GM10248 (cell line): ENCODE measurements around the gene OR51B4.
"Not testable (repeated sequence)": the region's sequence is repeated elsewhere in the genome, so short reads cannot be mapped to it uniquely, and the experiment has no call there.

Experiments
- CTCF ChIA-PET: fragments of 300-600 bp; sonication (Branson Sonifier 250); formaldehyde crosslinking; extraction: SDS; loops from one replicate; lab custom pipeline; 2021; ENCODE audit warnings: antibody characterized with exemption; lab: Yijun Ruan, JAX
- POLR2A ChIA-PET: fragments of 350-650 bp; sonication (Branson Sonifier 250); formaldehyde crosslinking; extraction: SDS; loops from one replicate; lab custom pipeline; 2020; ENCODE audit warnings: antibody characterized with exemption; lab: Yijun Ruan, JAX
- DNase-seq: peaks from one replicate; pipeline ENCODE4 v3.0.0; 2012; ENCODE audit errors: extremely low spot score
- CTCF ChIP-seq: IDR thresholded peaks from 2 replicates; pipeline ENCODE4 v1.5.1; 2012; ENCODE audit warnings: mild to moderate bottlenecking, low read depth; ENCODE audit errors: extremely low read depth, missing control alignments, control extremely low read depth

Gene OR51B4

GRCh38 chr11:5339771-5340322 is 38.1 kb upstream of the OR51B4 start:
- ChIA-PET POLR2A (no interaction called here), CTCF (no interaction called here)
- no peak for TF ChIP-seq CTCF
- no peak for DNase-seq

GRCh38 chr11:5337253-5337652 is 35.5 kb upstream of the OR51B4 start:
- POLR2A ChIA-PET, DNase-seq, CTCF ChIA-PET: not testable (repeated sequence)

GRCh38 chr11:5336331-5336730 is 34.6 kb upstream of the OR51B4 start:
- ChIA-PET CTCF (no interaction called here), POLR2A (no interaction called here)
- no peak for DNase-seq
- no peak for TF ChIP-seq CTCF

GRCh38 chr11:5335170-5335569 is 33.4 kb upstream of the OR51B4 start:
- DNase-seq = no peak
- ChIA-PET POLR2A (no interaction called here), CTCF (no interaction called here)
- no peak for TF ChIP-seq CTCF

GRCh38 chr11:5324197-5324596 is 22.5 kb upstream of the OR51B4 start, which contains the start of gene OR51B2:
TSS of gene OR51B2 (minus strand) at chr11:5324297. CDS start at chr11:5324297, 0 bp downstream.
- TF ChIP-seq CTCF = no peak
- DNase-seq = no peak
- POLR2A ChIA-PET = no interaction called here
- CTCF ChIA-PET = no interaction called here

GRCh38 chr11:5317292-5317691 is 15.5 kb upstream of the OR51B4 start:
- POLR2A ChIA-PET = no interaction called here
- TF ChIP-seq CTCF = no peak
- DNase-seq = no peak
- CTCF ChIA-PET = no interaction called here

- POLR2A ChIA-PET, DNase-seq, CTCF ChIA-PET: not testable (repeated sequence)
Observed at GRCh38 chr11:5313326-5314023, 11.7 kb upstream of the OR51B4 start.
